ENCODE results near the gene ISOC2. TPM values are rescaled to one million over a fixed set of nuclear protein-coding genes. Genes with fewer than 3 reads are reported as not detected.

The ISOC2 gene
- total RNA-seq, 3 donors from 2014 or later (not counting 1 experiment from before 2014, with no cell fraction given) = 7.2 to 12.4 (median 9.5) TPM

GRCh38 chr19:55432241-55432959, 29.0 kb downstream of the ISOC2 start:
- Histone ChIP-seq H3K4me3 (ENCODE audit: low read length) (no peak overlapping the region), H3K36me3 (ENCODE audit: control insufficient read depth, insufficient read depth, low read length) (no peaks in the 10 kb centered on the region), H3K27ac (ENCODE audit: low read length) (no peak overlapping the region), H3K9me3 (ENCODE audit: control insufficient read depth, insufficient read depth, low read length) (no peaks in the 10 kb centered on the region), H3K4me1 (ENCODE audit: control insufficient read depth, insufficient read depth, low read length) (no peaks in the 10 kb centered on the region), H3K27me3 (ENCODE audit: control insufficient read depth, insufficient read depth, low read length) (peaks cover 15% of the 10 kb centered on the region)
- intact Hi-C loops (cut with micrococcal nuclease) = no loop called here
- Mint-ChIP-seq H3K4me1 (peaks cover 0 to 5% of the 10 kb centered on the region in 2 donors), H3K27ac (no peak overlapping the region), H3K27me3 (ENCODE audit: low read depth in 2 of 2) (peaks cover 25 to 35% of the 10 kb centered on the region in 2 donors), H3K36me3 (no peaks in the 10 kb centered on the region), H3K9me3 (no peaks in the 10 kb centered on the region), H3K4me3 (no peak overlapping the region)
- WGBS (ENCODE audit: insufficient coverage) = 90% methylated on average over 14 of the region's 14 CpGs
- DNase-seq (no peak), ATAC-seq (no peak)
- no peak for TF ChIP-seq CTCF (IDR thresholded peaks at IDR 0.05)

GRCh38 chr19:55431183-55431582, 30.3 kb downstream of the ISOC2 start:
- Mint-ChIP-seq H3K27me3 (ENCODE audit: low read depth in 2 of 2) (peaks cover 15 to 25% of the 10 kb centered on the region in 2 donors), H3K4me1 (no peaks in the 10 kb centered on the region), H3K36me3 (no peaks in the 10 kb centered on the region), H3K4me3 (no peak overlapping the region), H3K9me3 (no peaks in the 10 kb centered on the region), H3K27ac (no peak overlapping the region)
- intact Hi-C loops (cut with micrococcal nuclease) = no loop called here
- whole genome bisulfite sequencing (ENCODE audit: insufficient coverage) = 83% methylated on average over 1 of the region's 1 CpG
- Histone ChIP-seq H3K36me3 (ENCODE audit: control insufficient read depth, insufficient read depth, low read length) (no peaks in the 10 kb centered on the region), H3K4me1 (ENCODE audit: control insufficient read depth, insufficient read depth, low read length) (no peaks in the 10 kb centered on the region), H3K9me3 (ENCODE audit: control insufficient read depth, insufficient read depth, low read length) (no peaks in the 10 kb centered on the region), H3K4me3 (ENCODE audit: low read length) (no peak overlapping the region), H3K27me3 (ENCODE audit: control insufficient read depth, insufficient read depth, low read length) (peaks cover 10% of the 10 kb centered on the region), H3K27ac (ENCODE audit: low read length) (no peak overlapping the region)
- TF ChIP-seq CTCF (IDR thresholded peaks at IDR 0.05) = no peak
- DNase-seq (no peak), ATAC-seq (no peak)

- Histone ChIP-seq H3K36me3 (ENCODE audit: control insufficient read depth, insufficient read depth, low read length) (no peaks in the 10 kb centered on the region), H3K9me3 (ENCODE audit: control insufficient read depth, insufficient read depth, low read length) (no peaks in the 10 kb centered on the region), H3K27ac (ENCODE audit: low read length) (no peak overlapping the region), H3K27me3 (ENCODE audit: control insufficient read depth, insufficient read depth, low read length) (peaks cover under 1% of the 10 kb centered on the region), H3K4me3 (ENCODE audit: low read length) (no peak overlapping the region), H3K4me1 (ENCODE audit: control insufficient read depth, insufficient read depth, low read length) (peaks cover 7% of the 10 kb centered on the region)
- Mint-ChIP-seq H3K9me3 (no peaks in the 10 kb centered on the region), H3K36me3 (no peaks in the 10 kb centered on the region), H3K27me3 (ENCODE audit: low read depth in 2 of 2) (peaks cover 15 to 28% of the 10 kb centered on the region in 2 donors), H3K4me1 (peaks cover 5 to 6% of the 10 kb centered on the region in 2 donors), H3K4me3 (no peak overlapping the region), H3K27ac (no peak overlapping the region)
- DNase-seq (no peak), ATAC-seq (no peak)
- intact Hi-C loops (cut with micrococcal nuclease) = no loop called here
- WGBS (ENCODE audit: insufficient coverage) = 85% methylated on average over 2 of the region's 2 CpGs
- no peak for TF ChIP-seq CTCF (IDR thresholded peaks at IDR 0.05)
Measured at GRCh38 chr19:55426042-55426441, 35.4 kb downstream of the ISOC2 start.

GRCh38 chr19:55424518-55424917, 36.9 kb downstream of the ISOC2 start:
- Histone ChIP-seq H3K27ac (ENCODE audit: low read length) (no peak overlapping the region), H3K4me1 (ENCODE audit: control insufficient read depth, insufficient read depth, low read length) (peaks cover 9% of the 10 kb centered on the region), H3K27me3 (ENCODE audit: control insufficient read depth, insufficient read depth, low read length) (no peaks in the 10 kb centered on the region), H3K4me3 (ENCODE audit: low read length) (no peak overlapping the region), H3K9me3 (ENCODE audit: control insufficient read depth, insufficient read depth, low read length) (no peaks in the 10 kb centered on the region), H3K36me3 (ENCODE audit: control insufficient read depth, insufficient read depth, low read length) (no peaks in the 10 kb centered on the region)
- Mint-ChIP-seq H3K9me3 (no peaks in the 10 kb centered on the region), H3K27ac (no peak overlapping the region), H3K36me3 (no peaks in the 10 kb centered on the region), H3K4me1 (peaks cover 5 to 6% of the 10 kb centered on the region in 2 donors), H3K27me3 (ENCODE audit: low read depth in 2 of 2) (peaks cover 13 to 23% of the 10 kb centered on the region in 2 donors), H3K4me3 (no peak overlapping the region)
- 98% methylated on average over 3 of the region's 3 CpGs for WGBS (ENCODE audit: insufficient coverage)
- no peak for DNase-seq
- no peak for TF ChIP-seq CTCF (IDR thresholded peaks at IDR 0.05)
- intact Hi-C loops (cut with micrococcal nuclease) = no loop called here
- ATAC-seq = no peak

All from natural killer cell (primary cell).